Left ventricle myocardium inferior (tissue), 1 donor: ENCODE measurements around the gene POU4F1. TPM values are rescaled to one million over a fixed set of nuclear protein-coding genes. Genes with fewer than 3 reads are reported as not detected.

ENCODE experiments used
- DNase-seq: peaks from one replicate; pipeline ENCODE4 v3.0.0-alpha.2; 2020
- H3K27ac ChIP-seq: fragments of 200-600 bp; replicated peaks from 2 replicates; pipeline ENCODE4 v1.8.0; 2021
- H3K27me3 ChIP-seq: fragments of 200-600 bp; 2 replicates; pipeline ENCODE4 v1.8.0; 2021; ENCODE audit warnings: low read depth
- H3K36me3 ChIP-seq: fragments of 200-600 bp; 2 replicates; pipeline ENCODE4 v1.8.0; 2021
- H3K4me1 ChIP-seq: fragments of 200-600 bp; 2 replicates; pipeline ENCODE4 v1.8.0; 2021
- H3K4me3 ChIP-seq: fragments of 200-600 bp; 2 replicates; pipeline ENCODE4 v1.8.0; 2021; ENCODE audit warnings: mild to moderate bottlenecking, moderate library complexity
- H3K9me3 ChIP-seq: fragments of 200-600 bp; replicated peaks from 2 replicates; pipeline ENCODE4 v1.8.0; 2021
- intact Hi-C: fragments of 100-400 bp; cut with micrococcal nuclease; formaldehyde crosslinking; loops from one replicate; pipeline ENCODE4 v1.11.0; 2022
- total RNA-seq: library from RNA; stranded (reverse); fragmentation: NEBNext Ultra II Directional; extraction: Animal tissue kit (Norgen Biotek cat#: 25700); gene quantifications from one replicate; pipeline ENCODE4 v1.2.1, GENCODE V29; 2021
- TF ChIP-seq, protein P1 (sequence below): fragments of 200-600 bp; IDR thresholded peaks from 2 replicates; pipeline ENCODE4 v1.8.0; 2021; ENCODE audit warnings: antibody characterized with exemption, mild to moderate bottlenecking, borderline replicate concordance
- donor health status: DM: no; HTN: yes; CAD: no; lungs with severe emphysema.

POU4F1 gene
- total RNA-seq, 1 donor from 2014 or later: not detected

DNA sequence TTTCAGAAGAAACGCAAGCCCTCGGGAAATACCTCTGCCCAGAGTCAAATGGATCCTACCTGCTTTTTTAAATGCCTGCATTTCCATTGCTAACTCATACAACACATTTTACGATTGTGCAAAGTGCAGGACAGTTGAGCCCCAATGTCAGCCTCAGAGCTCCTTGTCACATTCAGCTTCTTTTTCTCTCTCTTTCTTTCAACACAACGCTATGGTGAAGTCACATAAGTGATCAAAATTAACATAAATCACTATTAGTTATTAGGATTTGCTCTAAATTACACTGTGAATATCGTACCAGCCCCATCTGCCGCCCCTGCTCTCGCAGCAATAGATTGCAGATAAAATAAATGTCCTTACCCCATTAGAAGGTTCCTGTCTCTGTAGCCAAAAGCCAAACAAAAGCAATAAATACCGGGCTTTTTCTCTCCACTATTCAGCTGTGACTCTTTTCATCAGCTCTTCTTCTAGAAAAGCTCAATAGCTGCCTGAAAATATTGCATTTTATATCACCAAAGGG is 8.8 kb downstream of the POU4F1 start:
- Histone ChIP-seq H3K4me1 (peaks cover 20% of the 10 kb centered on the region), H3K27ac (no peak overlapping the region), H3K36me3 (no peaks in the 10 kb centered on the region), H3K4me3 (no peak overlapping the region), H3K9me3 (no peaks in the 10 kb centered on the region), H3K27me3 (peaks cover 100% of the 10 kb centered on the region)
- no peak for DNase-seq
- TF ChIP-seq, protein P1, sequence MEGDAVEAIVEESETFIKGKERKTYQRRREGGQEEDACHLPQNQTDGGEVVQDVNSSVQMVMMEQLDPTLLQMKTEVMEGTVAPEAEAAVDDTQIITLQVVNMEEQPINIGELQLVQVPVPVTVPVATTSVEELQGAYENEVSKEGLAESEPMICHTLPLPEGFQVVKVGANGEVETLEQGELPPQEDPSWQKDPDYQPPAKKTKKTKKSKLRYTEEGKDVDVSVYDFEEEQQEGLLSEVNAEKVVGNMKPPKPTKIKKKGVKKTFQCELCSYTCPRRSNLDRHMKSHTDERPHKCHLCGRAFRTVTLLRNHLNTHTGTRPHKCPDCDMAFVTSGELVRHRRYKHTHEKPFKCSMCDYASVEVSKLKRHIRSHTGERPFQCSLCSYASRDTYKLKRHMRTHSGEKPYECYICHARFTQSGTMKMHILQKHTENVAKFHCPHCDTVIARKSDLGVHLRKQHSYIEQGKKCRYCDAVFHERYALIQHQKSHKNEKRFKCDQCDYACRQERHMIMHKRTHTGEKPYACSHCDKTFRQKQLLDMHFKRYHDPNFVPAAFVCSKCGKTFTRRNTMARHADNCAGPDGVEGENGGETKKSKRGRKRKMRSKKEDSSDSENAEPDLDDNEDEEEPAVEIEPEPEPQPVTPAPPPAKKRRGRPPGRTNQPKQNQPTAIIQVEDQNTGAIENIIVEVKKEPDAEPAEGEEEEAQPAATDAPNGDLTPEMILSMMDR: no peak
- intact Hi-C loops: no loop called here

DNA sequence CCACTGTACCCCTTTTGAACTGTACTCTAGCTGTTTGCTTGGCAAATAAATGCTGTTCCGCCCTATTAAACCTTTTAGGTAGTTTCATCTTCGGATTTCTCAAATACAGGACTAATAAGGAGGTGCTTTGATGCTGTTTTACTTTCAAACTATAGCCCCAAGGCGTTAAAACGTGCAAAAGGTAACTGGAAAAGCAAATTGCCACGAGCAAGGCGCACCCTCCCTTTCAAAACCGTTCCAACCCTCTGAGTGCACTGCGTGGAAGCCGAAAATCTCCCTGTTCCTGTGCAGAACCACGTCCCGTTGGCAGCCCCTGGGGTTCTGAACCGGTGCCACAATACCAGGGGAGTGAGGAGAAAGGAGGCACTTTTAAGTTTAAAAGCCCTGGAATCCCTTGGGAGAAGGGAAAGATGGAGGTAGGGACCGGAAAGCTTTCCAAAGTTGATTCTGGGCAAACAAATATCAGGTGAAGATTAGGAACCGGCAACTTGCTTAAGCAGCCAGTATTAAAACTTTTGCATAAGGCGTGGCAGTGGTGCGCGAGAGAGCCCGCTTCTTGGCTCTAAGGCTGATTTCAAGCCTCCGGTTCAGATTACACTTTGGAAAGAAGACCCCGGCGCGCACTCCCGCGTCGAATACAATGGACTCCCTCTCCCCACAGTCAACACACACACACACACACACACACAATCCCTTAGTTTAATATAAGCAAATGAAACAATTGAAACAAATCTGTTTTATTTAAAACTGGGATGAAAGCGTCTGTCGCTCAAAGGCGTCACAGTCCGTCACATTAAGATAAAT is 9.5 kb downstream of the POU4F1 start:
- Histone ChIP-seq H3K4me1 (peaks cover 20% of the 10 kb centered on the region), H3K36me3 (no peaks in the 10 kb centered on the region), H3K4me3 (no peak overlapping the region), H3K9me3 (no peaks in the 10 kb centered on the region), H3K27me3 (peaks cover 100% of the 10 kb centered on the region), H3K27ac (no peak overlapping the region)
- intact Hi-C loops: no loop called here
- no peak for DNase-seq
- TF ChIP-seq, protein P1: no peak

DNA sequence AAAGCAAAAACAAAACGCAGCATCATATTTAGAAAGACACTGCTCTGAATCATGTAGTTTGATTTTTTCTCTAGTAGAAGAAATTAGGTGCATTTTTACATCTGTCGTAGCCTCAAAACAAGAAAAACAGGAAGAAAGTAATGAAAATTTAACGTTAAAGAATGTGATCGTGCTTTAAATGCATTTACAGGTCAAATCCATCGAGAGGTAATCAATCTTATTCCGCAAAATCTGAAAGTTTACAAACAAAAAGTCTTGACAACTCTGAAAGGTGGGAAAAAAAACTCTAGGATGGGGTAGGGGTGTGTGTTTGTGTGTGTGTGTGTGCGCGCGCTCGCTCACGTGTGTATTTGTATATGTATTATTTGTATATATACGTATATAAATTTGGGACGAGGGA is 10.2 kb downstream of the POU4F1 start:
- intact Hi-C loops: no loop called here
- Histone ChIP-seq H3K27me3 (peaks cover 100% of the 10 kb centered on the region), H3K27ac (no peak overlapping the region), H3K36me3 (no peaks in the 10 kb centered on the region), H3K4me1 (peaks cover 20% of the 10 kb centered on the region), H3K4me3 (no peak overlapping the region), H3K9me3 (no peaks in the 10 kb centered on the region)
- no peak for DNase-seq
- TF ChIP-seq, protein P1: no peak

DNA sequence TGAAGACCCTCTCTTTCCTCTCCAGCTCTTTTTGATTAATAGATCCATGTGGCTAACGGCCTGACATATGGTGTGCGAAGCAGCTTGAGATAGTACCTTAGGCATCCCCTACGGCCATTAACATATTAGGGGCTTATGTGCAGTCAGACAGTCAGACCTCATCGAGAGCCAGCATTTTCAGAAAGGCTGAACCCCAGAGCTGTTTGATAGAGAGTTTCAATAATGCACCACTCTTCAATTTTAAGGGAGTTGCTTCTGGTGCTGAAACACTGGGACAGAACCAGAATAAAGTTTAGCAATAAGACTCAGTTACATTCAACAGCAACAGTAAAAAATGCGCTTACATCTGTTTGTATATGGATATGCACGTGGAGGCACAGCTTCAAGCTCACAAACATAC is 10.8 kb downstream of the POU4F1 start:
- Histone ChIP-seq H3K4me3 (no peak overlapping the region), H3K36me3 (no peaks in the 10 kb centered on the region), H3K4me1 (peaks cover 20% of the 10 kb centered on the region), H3K27me3 (peaks cover 100% of the 10 kb centered on the region), H3K9me3 (no peaks in the 10 kb centered on the region), H3K27ac (no peak overlapping the region)
- no peak for DNase-seq
- TF ChIP-seq, protein P1: no peak
- intact Hi-C loops: no loop called here

DNA sequence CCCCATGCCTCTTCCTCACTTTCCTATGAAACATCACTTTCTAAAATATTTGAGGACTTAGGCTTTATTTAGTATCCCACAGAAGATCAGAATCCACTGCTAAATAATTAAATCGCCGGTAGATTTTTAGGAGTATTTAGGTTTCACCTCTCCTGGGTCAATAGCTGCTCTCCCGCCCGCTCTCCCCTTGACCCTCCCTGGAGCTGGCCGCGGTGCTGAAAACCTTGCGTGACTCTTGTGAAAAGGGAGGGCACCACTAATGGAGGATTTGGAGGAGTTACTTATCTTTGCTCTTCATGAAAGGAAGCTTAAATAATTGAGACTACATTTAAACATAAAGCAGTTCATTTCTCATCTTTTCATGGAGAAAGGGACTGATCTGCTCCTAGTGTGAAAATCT is 14.1 kb downstream of the POU4F1 start:
- Histone ChIP-seq H3K4me3 (no peak overlapping the region), H3K4me1 (no peaks in the 10 kb centered on the region), H3K9me3 (no peaks in the 10 kb centered on the region), H3K36me3 (no peaks in the 10 kb centered on the region), H3K27me3 (peaks cover 100% of the 10 kb centered on the region), H3K27ac (no peak overlapping the region)
- intact Hi-C loops: no loop called here
- TF ChIP-seq, protein P1: no peak
- DNase-seq: peak; percentile 32
